Stimulated activated naive CD4-positive, alpha-beta T cell treated with Interleukin-2 at 50 U/mL for 16 hours (primary cell): ENCODE results near the gene SLC17A9.
A peak's percentile ranks its signal among the peaks of the same experiment; 100 is the strongest.

Experiments
- DNase-seq: peaks from one replicate; lab custom pipeline; 2025; lab: John Stamatoyannopoulos, UW

Gene SLC17A9

DNA sequence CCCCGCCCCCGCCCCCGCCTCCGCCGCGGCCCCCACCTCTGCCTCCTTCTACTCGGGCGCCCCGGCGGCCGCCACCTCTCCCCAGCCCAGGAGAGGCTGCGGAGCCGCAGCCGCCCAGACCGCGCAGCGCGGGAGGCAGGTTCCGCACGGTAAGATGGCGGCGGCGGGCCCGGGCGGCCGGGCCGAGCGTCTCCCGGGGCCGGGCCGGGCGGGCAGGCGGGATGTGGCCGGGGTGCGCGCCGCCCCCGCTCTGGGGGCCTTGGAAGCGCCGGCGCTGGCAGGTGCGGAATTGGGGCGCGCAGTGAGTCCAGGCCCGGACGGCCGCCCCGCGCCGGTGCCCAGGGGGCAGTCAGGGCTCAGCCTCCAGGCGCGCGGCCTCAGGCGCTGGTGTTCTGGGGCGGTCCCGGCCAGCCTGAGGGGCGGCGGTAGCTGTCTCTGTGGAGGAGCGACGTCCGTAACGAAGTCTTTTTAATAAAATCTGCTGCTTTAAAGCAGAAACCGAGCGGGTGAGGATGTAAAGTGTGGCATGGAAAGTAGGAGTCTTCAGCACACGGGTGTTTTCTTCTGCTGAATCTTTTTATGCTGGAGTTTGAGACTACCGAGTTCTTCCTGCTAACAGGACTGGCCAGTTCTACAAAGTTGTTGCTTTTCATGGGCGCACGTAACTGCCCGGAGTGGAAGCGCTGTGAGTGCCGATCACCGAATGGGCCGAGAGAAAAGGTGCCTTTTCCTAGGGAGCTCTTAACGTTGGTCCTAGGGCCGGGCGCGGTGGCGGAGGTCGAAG is 14.2 kb upstream of the SLC17A9 start, which contains the start of gene GID8:
Gene GID8 (plus strand): TSS at position 43 of the 784 bp plus-strand sequence. CDS start 3,356 bp downstream, outside the sequence.
- peak; percentile 47 for DNase-seq

DNA sequence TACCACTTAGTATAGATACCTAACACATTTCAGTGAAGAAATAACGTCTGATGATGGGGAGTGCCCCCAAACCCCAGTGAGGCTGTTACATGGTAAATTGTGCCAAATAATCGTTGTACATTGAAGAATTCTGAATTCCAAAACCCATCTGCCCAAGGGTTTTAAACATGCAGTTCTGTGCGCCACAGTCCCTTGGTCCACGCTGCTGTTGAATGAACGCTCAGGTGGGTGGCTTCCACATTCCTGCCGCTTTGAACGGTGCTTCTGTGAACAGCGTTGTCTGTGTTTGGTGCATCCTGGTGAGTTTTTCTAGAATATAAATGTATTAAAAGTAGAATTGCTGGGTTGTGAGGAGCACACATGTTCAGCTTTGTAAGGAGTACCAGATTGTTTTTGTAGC is 11.6 kb upstream of the SLC17A9 start:
- DNase-seq = no peak

DNA sequence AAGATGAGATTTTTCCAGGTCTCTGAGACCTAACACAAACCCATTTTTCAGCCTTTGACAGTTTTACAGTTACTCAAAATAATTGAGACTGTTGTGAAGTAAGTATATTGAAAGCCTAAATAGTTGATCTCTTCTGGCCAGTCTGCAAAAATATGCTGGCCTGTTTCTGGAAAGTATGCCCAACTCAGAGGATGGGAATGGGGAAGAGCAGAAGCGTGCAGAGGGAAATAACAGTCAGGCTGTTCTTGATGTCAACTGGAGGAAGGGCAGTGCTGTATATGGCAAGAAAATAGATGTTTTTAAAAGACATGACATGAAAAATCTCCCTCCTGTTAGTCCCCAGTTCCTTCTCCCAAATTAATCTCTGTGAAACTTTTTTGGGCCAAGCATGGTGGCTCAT is 10.7 kb upstream of the SLC17A9 start:
- DNase-seq = no peak

DNA sequence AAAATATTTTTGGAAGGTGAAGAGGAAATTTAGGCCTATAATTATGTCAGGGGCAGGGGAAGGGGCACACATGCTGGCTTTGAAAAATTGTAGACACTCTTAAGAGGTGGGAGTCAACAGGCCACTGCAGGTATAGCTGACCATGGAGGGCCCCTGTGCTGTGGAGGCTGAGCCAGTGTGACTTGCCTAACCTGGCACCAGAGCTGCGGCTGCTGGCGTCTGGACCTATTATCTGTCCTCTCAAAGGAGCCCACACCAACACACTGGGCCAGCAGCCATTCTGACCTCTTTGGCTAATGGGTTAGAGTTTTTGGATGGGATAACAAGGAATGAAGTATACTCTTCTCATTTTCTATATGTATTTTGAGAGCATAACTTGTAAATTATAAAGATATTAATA is 10.1 kb upstream of the SLC17A9 start:
- DNase-seq = no peak

- DNase-seq = no peak
Measured at GRCh38 chr20:62943396-62943795, 9.1 kb upstream of the SLC17A9 start.

- DNase-seq = no peak
Measured at GRCh38 chr20:62944184-62944583, 8.3 kb upstream of the SLC17A9 start.

DNA sequence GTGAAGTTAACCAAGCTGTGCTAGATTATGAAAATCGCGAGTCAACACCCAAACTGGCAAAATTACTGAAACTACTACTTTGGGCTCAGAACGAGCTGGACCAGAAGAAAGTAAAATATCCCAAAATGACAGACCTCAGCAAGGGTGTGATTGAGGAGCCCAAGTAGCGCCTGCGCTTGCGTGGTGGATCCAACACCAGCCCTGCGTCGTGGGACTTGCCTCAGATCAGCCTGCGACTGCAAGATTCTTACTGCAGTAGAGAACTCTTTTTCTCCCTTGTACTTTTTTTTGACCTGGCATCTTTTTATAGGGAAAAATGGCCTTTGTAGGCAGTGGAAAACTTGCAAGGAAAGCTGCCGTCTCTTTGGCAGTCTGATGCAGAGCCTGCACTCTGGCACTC is 7.8 kb upstream of the SLC17A9 start:
- DNase-seq = no peak

DNA sequence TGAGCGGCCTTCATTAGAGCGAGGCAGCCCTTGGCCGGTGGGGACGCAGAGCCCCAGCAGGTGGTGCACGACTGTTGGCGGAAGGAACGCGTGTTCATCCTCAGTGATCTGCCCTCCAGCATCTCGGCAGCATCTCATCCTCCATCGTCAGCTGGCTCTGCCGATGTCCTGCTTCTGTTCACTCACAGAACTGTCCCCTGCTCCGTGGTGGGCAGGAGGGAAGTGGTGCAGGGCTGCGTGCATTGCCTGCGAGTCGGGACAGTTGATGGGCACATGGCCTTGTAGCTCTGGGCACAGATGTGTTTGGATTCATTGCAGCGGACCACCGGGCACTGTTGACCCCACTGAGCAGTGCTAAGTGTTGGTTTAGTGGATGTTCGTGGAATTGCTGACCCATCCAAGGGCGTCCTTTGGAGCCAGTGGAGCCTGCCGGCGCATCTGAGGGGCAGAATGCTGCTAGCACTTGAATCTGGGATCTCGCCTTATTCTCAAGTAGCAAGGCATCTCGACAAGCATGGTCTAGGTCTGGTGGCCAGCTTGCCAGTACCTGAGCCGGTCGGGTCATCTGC is 6.7 kb upstream of the SLC17A9 start:
- DNase-seq = no peak

- no peak for DNase-seq
Measured at GRCh38 chr20:62946918-62947317, 5.6 kb upstream of the SLC17A9 start.

GRCh38 chr20:62947532-62948300 is 4.8 kb upstream of the SLC17A9 start:
- no peak for DNase-seq

DNA sequence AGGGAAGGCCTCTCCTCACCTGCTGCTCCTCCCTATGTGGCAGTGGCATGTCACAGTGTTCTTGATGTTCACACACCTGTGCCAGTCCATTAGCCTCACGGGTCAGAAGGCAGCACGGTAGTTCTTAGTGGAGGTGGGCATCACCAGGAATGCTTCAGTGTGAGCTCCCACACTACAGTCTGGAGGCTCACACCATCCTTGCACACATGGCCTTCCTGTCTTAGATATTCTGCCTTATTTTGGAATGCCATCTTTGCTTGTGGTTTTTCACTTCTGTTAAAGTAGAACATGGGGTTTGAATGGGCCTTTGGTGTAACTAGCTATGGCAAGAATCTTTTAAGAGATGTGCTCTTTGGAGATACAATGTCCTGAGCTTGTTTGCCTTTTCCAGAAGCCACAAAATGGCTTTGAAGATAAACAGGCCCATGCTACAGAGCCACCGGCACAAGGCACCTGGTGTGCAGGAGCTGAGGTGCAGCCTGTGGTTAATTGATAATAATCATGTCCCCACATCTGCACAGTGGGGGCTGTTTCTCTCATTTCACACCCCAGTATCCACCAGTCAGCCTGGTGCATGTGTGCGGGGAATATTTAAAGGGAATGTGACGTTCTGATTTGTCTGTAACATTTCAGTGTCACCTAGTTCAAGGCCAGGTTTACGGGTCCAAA is 3.2 kb upstream of the SLC17A9 start:
- DNase-seq = no peak

DNA sequence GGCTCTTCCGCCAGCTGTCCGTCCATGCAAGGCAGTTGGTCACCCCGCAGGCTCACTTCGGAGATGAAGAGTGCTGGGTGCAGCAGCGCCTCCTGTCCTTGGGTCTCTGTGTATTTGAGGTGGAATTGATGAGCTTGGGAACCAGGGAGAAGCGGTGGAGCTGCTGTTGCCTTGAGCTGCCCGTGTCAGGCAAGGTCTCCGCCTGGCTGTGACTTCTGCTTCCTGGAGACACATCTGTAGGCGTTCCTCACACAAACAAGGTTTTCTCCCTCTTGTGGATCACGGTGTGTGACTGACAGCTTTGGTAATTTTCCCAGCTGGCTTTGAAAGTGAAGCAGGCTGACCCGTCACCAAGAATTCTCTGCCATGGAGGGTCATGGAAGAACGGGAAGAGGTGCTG is 2.5 kb upstream of the SLC17A9 start:
- no peak for DNase-seq

DNA sequence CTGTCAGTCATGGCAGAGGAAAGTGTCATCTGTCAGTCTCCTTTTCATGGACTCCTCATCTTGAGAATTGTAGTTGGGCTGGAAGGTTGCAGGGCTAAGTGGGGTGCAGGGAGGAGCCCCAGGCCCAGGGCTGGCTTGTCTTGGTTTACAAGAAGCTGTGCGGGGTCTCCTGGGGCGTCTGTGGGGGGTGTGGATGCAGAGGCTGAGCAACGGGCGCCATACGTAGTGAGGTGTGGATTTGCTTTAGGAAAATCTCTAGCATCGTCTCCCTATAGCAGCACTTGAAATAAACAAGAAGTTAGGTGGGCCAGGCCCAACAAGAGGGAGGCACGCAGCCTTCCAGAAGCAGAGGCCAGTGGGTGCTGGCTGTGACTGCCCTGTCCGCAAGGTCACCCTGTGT is 1.8 kb upstream of the SLC17A9 start:
- no peak for DNase-seq

- no peak for DNase-seq
Measured at GRCh38 chr20:62951143-62951895, 1.2 kb upstream of the SLC17A9 start.

DNA sequence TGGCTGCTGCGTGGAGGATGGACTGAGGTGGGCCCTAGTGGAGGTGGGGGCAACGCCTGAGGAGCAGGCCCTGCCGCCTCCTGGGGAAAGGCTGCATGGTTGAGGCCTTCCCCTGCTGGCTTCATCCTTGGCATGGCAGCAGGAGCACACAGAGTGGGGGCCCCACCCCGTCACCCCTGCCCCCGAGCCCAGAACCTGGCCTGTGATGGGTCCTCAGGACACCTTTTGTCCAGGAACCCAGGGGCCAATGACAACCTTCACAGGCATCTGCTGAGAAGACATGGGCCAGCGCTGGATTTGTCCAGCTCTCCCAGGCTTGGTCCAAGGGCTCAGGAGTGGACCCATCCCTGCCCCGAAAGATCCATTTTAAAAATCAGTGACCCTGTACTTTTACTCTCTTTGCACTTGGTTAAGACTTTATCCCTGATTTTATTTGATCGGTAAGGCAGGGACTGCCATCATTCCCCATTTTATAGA is 575 bp upstream of the SLC17A9 start:
- no peak for DNase-seq

DNA sequence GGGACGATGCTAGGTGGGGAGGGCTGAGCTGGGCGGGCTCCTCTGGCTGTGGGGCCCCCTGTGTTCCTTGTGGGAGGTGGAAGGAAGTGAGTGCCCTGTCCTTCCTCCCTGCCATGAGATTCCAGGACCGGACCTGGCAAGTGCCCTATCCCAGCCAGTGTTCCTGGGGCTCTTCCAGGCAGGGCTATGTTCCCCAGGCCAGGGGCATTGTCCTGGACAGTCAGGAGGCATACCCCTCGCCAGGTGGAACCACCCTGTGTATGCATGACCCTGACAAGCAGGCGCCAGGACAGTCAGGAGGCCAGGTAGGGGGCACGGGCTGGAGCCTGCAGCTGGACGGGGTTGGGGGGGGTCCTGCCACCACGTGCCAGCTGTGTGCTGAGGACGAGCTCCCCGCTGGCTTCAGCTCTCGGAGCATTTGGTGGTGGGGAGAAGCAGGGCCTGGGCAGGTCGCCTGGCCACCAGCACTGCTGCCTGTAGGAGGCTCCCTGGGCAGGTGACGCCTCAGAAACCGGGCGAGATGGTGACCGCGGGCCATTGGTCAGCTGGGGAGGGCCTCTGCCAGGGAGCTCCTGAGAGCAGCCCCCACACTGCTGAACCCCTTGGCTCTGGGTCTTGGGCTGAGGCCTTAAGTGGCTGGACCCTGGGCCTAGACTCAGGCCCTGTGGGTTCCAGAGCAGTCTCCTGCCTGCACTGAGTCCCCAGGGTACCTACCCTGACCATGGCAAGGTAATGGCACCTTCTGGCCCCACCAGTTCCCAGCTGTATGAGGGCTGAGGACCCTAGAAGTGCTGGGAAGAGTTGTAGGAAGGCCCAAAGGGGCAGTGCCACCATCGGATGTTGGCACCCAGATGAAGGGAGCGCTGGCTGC is 694 bp downstream of the SLC17A9 start:
- DNase-seq = no peak

DNA sequence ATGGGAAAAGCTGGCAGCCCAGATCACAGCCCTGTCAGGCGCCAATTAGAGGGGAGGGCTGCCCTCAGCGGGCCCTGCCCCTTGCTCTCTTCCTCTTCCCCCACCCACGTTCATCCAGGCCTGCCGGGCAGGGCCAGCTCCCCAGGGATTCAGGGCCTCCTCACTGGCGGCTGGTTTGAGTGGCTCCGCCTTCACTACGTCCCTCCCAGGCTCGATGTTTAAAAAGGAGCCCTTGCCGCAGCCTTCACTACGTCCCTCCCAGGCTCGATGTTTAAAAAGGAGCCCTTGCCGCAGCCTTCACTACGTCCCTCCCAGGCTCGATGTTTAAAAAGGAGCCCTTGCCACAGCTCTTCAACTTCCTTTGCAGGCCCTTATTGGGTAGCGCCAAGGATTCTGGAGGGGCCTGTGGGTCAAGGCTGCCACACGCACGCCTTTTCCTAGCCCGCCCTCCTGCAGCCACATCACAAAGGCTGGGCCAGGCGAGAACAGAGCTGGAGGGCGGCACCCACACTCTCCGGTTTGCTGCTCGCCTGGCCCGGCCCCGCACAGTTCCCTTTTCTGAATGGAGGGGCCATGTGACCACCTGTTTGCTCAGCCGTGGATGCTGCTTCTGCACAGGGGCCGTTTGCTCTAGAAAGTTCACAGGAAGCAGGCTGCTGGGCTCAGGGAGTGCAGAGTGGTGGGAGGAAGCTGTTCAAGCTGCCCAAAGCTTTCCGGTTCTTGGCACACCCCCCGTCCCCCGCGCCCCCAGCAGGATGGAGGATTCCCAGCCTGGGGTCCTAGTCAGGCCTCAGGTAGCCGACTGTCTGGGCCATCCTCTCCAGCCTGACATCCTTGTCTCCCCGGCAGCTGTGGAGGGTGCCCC is 1.6 kb downstream of the SLC17A9 start:
- peak; percentile 54 for DNase-seq

DNA sequence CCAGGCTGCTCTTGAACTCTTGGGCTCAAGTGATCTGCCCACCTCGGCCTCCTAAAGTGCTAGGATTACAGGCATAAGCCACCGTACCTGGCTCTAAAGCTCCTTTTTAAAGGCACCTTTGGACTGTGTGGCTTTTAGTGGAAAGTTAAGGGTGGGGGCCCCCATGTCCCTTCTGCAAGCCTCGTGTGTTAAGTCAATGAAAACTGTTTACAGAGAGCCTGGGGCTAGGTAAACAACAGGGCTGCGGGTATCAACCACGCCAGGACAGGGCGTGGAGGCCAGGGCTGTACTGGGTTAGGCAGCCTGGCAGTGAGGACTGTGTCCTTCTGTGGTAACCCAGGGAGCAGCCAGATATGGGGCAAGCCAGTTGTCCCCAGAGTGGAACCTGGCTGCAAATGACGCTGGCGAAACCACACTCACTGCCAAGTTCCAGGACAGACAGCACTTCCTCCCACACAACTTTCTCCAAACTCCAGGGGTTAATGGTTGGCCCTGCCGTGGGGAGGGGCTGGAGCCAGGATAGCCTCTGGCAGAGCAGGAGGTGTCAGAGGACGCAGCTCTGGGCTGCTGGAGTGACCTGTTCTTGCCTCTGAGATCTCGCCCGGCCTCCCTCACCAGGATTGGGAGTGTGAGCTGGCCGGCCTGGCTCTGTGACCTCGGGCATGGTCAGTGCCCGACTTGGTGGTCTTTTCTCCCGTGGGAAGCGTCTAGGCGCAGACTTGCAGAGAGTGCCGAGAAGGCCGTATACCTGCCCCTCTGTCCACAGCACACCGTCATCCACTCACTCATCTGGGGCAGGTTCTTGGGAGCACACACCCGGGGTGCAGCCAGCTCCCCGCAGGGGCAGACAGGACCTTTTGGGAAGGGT is 3.2 kb downstream of the SLC17A9 start:
- DNase-seq = no peak
